Measurements from ENCODE around the gene CNFN.

Gene CNFN

GRCh38 chr19:42389899-42390298 is at the start of gene CNFN:
CNFN (minus strand) TSS chr19:42390297; CDS start chr19:42389037, 1,260 bp downstream.
- DNase-seq (ENCODE audit: low spot score), result no peak

GRCh38 chr19:42436006-42436405 is 45.9 kb upstream of the CNFN start:
- no peak for DNase-seq (ENCODE audit: low spot score)

- DNase-seq (ENCODE audit: low spot score), result no peak
Observed at GRCh38 chr19:42435316-42435715, 45.2 kb upstream of the CNFN start.

- peak; percentile 65 for DNase-seq (ENCODE audit: low spot score)
Observed at GRCh38 chr19:42433503-42434260, 43.6 kb upstream of the CNFN start.

- no peak for DNase-seq (ENCODE audit: low spot score)
Observed at GRCh38 chr19:42431486-42431885, 41.4 kb upstream of the CNFN start.

GRCh38 chr19:42428676-42429075 is 38.6 kb upstream of the CNFN start:
- no peak for DNase-seq (ENCODE audit: low spot score)

- DNase-seq (ENCODE audit: low spot score), result no peak
Observed at GRCh38 chr19:42427313-42427712, 37.2 kb upstream of the CNFN start, which contains the start of gene LIPE. LIPE (minus strand) TSS chr19:42427388; CDS start chr19:42427149, 239 bp downstream.

- no peak for DNase-seq (ENCODE audit: low spot score)
Observed at GRCh38 chr19:42426643-42427042, 36.5 kb upstream of the CNFN start.

GRCh38 chr19:42424712-42425131 is 34.6 kb upstream of the CNFN start:
- no peak for DNase-seq (ENCODE audit: low spot score)

GRCh38 chr19:42424345-42424707 is 34.2 kb upstream of the CNFN start:
- no peak for DNase-seq (ENCODE audit: low spot score)

- DNase-seq (ENCODE audit: low spot score), result no peak
Observed at GRCh38 chr19:42423462-42424344, 33.6 kb upstream of the CNFN start.

GRCh38 chr19:42422901-42423461 is 32.9 kb upstream of the CNFN start:
- DNase-seq (ENCODE audit: low spot score), result no peak

GRCh38 chr19:42422092-42422900 is 32.2 kb upstream of the CNFN start:
- DNase-seq (ENCODE audit: low spot score), result no peak

GRCh38 chr19:42421591-42422031 is 31.5 kb upstream of the CNFN start:
- DNase-seq (ENCODE audit: low spot score), result no peak

GRCh38 chr19:42421101-42421500 is 31.0 kb upstream of the CNFN start:
- no peak for DNase-seq (ENCODE audit: low spot score)

GRCh38 chr19:42420055-42420544 is 30.0 kb upstream of the CNFN start:
- peak; percentile 97 for DNase-seq (ENCODE audit: low spot score)

GRCh38 chr19:42419309-42419708 is 29.2 kb upstream of the CNFN start:
- DNase-seq (ENCODE audit: low spot score), result no peak

GRCh38 chr19:42412661-42413076 is 22.6 kb upstream of the CNFN start:
- DNase-seq (ENCODE audit: low spot score), result no peak

- DNase-seq (ENCODE audit: low spot score), result no peak
Observed at GRCh38 chr19:42412227-42412626, 22.1 kb upstream of the CNFN start.

GRCh38 chr19:42411581-42412178 is 21.6 kb upstream of the CNFN start:
- no peak for DNase-seq (ENCODE audit: low spot score)

GRCh38 chr19:42410371-42410770 is 20.3 kb upstream of the CNFN start:
- DNase-seq (ENCODE audit: low spot score), result no peak

All from HuH-7.5 (cell line).